Midbrain (tissue), 1 donor: ENCODE measurements around the gene MAD1L1.

Experiments
- DNase-seq: peaks from one replicate; lab custom pipeline; 2025; lab: John Stamatoyannopoulos, UW

MAD1L1 gene

DNA sequence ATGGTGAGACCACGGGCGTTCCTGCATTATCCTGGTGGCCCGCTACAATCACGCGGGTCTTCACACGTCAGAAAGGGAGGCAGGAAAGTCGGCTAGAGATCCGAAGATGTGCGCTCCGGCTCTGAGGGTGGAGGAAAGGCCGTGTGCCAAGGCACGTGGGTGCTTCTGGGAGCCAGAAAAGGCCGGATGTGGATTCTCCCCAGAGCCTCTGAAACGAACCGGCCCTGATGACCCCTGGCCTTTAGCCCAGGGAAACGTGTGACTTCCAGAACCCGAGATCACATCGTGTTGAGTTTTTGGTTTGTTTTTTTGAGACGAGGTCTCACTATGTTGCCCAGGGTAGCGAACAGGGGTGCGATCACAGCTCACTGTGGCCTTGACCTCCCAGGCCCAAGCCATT, 318.4 kb downstream of the MAD1L1 start:
- DNase-seq: no peak

- no peak for DNase-seq
Observed at GRCh38 chr7:1913466-1914282, 319.1 kb downstream of the MAD1L1 start.

- DNase-seq: no peak
Observed at GRCh38 chr7:1912593-1913465, 319.9 kb downstream of the MAD1L1 start.

- DNase-seq: no peak
Observed at GRCh38 chr7:1911571-1911970, 321.2 kb downstream of the MAD1L1 start.

GRCh38 chr7:1910827-1911226, 321.9 kb downstream of the MAD1L1 start:
- DNase-seq: no peak

GRCh38 chr7:1910081-1910685, 322.6 kb downstream of the MAD1L1 start:
- no peak for DNase-seq

DNA sequence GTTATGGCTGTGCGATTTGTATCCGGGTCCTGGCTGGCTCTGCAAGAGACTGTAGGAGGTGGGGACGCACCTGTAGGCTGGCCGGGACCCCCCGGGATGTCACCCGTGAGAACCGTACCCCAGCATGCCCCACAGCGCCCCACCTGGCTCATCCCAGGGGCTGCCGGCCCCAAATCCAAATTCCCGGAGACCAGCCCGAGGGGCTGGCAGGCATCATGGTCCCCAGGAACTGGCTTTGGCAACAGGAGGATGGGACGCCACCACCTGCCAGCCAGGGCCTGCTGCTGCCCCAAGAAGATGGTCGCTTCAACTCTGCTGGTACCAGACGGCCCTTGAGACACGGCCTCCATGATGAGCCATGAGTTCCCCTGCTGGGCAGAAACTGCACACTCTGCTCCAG, 323.3 kb downstream of the MAD1L1 start:
- DNase-seq: no peak

DNA sequence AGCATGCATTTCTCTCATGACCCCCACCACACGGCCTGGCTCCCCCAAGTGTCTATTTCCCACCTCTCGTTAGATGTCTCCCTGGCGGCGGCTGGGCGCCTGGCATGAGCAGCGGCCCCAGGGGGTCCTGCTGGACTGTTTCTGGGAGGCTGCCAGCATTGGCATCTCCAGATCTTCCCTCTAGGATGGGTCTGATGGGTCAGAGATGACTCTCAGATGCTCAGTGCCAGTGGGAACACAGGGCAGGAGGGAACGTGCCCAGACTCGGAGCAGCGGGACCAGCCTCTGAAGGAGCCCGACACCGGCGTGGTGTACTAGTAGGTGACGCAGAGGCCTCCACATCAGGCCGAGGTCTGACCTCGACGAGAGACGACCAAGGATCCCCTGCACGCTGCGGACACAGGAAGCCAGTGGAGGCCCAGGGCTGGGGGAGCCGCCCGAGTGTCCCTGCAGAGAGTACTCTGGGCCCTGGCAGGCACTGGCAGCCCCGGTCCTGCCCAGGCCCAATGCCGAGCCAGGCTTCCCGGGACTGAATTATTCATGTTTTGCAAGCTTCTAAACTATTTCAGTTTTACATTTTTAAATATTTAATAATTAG, 323.8 kb downstream of the MAD1L1 start:
- DNase-seq: no peak

- no peak for DNase-seq
Observed at GRCh38 chr7:1907751-1908365, 324.9 kb downstream of the MAD1L1 start.

DNA sequence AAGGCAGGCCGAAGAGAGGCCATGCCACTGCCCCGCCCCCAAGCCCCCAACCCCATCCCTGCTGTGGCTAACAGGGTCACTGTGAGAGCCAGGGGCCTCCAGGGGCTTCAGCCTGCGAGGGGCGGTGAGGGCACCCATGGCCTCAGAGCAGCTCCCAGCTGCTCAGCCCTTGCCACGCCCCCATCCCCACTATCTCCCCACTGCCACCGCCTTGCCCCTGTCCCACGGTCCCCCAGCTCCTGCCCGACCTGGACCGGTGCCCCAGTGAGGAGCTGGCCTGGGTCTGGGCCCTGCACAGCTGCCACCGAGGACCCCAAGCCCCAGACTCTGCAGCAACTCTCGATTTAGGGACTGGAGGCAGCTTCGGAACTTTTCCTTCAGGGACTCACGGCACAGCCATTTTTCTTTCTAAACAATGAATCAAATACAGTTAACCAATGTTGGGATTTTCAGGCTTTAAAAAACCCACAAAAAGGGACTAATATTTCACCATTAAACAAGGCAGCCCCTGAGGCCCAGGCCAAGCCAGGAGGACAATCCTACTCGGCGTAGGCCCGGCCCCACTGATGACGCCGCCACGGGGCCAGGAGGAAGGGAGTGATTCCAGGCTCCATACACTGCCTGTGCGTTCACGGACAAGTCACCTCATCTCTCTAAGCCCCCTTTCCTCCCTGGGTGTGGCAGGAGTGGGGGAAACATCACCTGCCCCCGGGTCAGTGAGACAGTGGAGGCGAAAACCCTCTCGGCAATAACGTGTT, 325.6 kb downstream of the MAD1L1 start:
- DNase-seq: no peak

DNA sequence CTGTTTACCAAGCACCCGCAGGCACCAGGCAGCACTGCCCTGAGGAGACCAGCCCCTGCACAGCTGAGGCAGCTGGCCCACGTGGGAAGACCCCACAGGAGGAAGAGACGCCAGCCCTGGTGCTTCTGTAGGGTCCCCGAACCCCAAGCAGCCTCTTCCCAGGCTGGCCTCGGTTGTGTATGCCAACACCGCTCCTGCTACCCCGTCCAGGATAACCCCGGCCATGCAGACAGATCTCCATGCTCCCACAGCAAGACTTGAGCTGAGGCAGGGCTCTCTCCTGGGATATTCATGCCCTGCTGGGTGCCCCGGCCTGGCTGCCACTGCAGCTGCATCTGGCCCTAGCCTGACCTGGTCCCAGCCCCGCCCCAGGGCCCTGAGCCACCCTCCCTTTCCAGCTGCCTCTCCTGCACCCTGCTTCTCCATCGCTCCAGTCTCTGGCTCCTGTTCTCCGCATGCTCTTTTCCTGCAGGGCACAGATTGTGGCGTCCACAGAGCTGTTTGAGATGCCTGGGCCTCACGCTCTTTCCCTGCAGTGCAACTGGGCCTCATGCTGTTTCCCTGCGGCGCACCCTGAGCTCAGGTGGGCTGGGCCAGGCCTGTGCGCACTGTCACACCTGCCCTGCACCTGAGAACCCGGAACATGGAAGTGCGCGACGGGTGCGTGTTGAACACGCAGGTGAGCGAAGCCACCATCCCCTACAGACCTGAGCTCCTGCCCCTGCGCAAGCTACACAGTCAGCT, 326.5 kb downstream of the MAD1L1 start:
- DNase-seq: no peak

DNA sequence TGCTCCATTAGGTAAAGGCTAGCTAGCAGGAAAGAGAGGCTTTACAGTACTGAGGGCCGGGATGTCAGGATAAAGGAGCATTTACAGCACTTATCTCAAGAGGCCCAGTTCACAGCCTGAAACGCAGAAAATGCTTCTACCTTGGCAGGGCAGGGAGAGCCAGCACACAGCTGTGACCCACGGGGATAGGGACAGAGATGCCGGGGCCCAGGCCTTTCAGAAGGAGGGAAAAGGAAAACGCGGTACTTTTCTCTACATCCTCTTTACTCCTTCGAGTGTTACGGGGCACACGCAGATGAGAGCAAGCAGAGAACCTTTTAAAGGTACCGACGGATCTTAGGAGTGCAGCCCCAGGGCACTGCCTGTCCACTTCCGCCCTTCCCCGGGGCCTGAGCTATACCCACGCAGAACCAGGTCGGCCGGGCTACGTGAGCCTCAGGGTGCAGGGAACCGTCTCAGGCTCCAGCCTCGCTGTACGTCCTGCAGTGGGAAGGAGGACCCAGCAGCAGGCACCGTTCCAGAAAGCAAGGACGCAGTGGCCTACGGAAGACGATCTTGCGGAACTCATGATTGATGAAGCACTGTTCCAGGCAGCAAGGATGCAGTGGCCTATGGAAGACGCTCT, 330.4 kb downstream of the MAD1L1 start:
- DNase-seq: no peak

- DNase-seq: no peak
Observed at GRCh38 chr7:1901431-1902210, 331.1 kb downstream of the MAD1L1 start.

GRCh38 chr7:1900847-1901246, 331.9 kb downstream of the MAD1L1 start:
- DNase-seq: no peak

DNA sequence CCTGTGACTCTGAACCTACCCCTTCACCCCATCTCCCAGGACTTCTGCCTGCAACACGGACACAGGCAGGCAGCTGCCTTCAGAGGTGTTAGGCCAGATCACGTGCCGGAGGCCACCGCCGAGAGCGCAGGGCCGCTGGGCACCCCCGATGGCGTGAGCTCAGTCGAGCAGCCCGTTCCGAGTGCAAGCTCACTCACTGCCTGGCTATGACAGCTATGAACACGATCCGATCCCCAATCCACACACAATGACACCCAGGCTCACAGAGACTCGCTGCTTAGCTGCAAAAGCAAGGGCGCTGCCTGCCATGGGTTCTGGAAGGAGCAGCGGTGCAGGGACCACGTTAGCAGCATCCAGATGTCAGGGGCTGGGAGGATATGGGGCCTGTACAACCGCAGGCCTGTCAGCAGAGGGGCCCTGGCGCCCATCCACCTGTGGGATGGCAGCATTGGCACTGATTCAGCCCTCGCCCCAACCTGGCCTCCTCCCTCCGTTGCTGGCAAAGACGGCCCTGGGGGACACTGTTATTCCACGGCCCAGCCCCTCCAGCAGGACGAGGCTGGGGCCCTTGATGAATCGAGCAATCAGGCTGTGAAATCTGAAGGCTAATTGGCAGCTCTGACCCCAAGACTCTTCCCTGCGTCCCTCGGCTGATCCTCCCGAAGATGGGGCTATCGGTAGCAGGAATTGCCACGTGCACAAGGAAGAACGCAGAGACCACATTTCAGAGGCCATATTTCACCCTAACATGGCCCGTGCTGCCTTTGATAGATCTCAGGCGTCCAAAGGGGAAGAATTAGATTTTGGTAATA, 332.6 kb downstream of the MAD1L1 start:
- DNase-seq: no peak

GRCh38 chr7:1899196-1899595, 333.5 kb downstream of the MAD1L1 start:
- peak; percentile 63 for DNase-seq

GRCh38 chr7:1898628-1899185, 334.0 kb downstream of the MAD1L1 start:
- no peak for DNase-seq
